ENCODE results near the gene GALNT17.

DNA sequence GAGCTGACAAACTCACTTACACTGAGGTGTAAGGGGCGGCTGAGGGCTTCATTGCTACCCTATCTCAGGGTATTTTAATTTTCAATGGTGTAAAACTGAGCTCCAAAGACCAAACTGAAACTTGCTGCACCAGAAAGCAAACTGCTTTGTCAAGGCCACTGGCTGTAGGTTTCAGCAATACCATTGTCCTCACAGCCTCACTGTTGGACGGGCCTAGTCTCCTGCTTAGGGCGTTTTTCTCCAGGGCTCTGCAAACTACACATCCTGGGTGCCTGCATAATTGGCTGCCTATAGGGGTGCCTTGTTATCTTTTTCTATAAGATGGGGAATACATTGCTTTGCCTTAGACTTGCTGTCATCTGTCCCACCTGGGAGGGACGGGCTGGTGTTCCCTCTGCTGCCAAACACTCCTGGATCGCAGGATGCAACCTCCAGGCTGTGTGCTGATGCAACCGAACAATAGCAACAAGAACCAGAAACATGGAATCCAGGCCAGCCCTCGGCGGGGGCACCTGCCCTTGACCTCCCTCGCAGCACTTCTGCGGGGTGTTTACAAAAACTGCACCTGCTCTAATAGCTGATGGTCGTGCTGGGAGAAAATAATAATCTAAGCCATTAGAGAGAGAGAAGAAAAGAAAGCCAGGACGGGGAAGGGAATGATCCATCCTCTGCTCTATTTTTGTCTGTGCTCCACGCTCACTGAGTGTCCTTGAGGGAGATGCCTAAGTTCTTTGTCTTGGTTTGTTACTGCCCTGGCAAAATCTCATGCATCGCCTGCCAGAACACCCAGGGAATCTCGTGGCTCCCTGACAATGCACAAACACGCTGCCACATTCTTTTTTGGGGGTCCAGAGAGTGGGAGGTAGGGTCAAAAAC is 104.5 kb downstream of the GALNT17 start:
- TF ChIP-seq, protein P1, sequence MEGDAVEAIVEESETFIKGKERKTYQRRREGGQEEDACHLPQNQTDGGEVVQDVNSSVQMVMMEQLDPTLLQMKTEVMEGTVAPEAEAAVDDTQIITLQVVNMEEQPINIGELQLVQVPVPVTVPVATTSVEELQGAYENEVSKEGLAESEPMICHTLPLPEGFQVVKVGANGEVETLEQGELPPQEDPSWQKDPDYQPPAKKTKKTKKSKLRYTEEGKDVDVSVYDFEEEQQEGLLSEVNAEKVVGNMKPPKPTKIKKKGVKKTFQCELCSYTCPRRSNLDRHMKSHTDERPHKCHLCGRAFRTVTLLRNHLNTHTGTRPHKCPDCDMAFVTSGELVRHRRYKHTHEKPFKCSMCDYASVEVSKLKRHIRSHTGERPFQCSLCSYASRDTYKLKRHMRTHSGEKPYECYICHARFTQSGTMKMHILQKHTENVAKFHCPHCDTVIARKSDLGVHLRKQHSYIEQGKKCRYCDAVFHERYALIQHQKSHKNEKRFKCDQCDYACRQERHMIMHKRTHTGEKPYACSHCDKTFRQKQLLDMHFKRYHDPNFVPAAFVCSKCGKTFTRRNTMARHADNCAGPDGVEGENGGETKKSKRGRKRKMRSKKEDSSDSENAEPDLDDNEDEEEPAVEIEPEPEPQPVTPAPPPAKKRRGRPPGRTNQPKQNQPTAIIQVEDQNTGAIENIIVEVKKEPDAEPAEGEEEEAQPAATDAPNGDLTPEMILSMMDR (IDR thresholded peaks at IDR 0.05): no peak
- TF ChIP-seq POLR2A (IDR thresholded peaks at IDR 0.05): no peak

Measured in uterus (tissue), 2 donors.